ENCODE measurements around the gene IGSF3. TPM values are rescaled to one million over a fixed set of nuclear protein-coding genes. Genes with fewer than 3 reads are reported as not detected.

The IGSF3 gene
- total and polyA plus RNA-seq, 10 donors, result 0.09 to 1.2 (median 0.56) TPM

- Histone ChIP-seq H3K36me3 (no peaks in the 10 kb centered on the region), H3K4me3 (no peak overlapping the region), H3K9me3 (no peaks in the 10 kb centered on the region), H3K4me1 (no peaks in the 10 kb centered on the region), H3K27me3 (replicated peaks in 1 of 7) (no peaks in the 10 kb centered on the region), H3K27ac (no peak overlapping the region)
- TF ChIP-seq POLR2A (IDR thresholded peaks at IDR 0.05) (no peak), CTCF (IDR thresholded peaks at IDR 0.05 in 8 of 11, conservative IDR thresholded peaks at IDR 0.05 in 3 of 11) (no peak), POLR2AphosphoS5 (IDR thresholded peaks at IDR 0.05) (no peak)
- intact Hi-C loops (cut with DNase I; ENCODE audit: low total_unique reads), result no loop called here
- no peak for DNase-seq
- 33 to 59% (median 56%) methylated on average over 6 of the region's 6 CpGs for whole genome bisulfite sequencing, 5 donors
These were observed 45.0 kb upstream of the IGSF3 start for GRCh38 chr1:116712510-116712909.

GRCh38 chr1:116711263-116711840 is 43.8 kb upstream of the IGSF3 start:
- Histone ChIP-seq H3K27ac (no peak overlapping the region), H3K36me3 (no peaks in the 10 kb centered on the region), H3K27me3 (replicated peaks in 1 of 7) (no peaks in the 10 kb centered on the region), H3K4me3 (no peak overlapping the region), H3K9me3 (no peaks in the 10 kb centered on the region), H3K4me1 (no peaks in the 10 kb centered on the region)
- intact Hi-C loops (cut with DNase I; ENCODE audit: low total_unique reads), result no loop called here
- TF ChIP-seq POLR2AphosphoS5 (IDR thresholded peaks at IDR 0.05) (no peak), CTCF (IDR thresholded peaks at IDR 0.05 in 8 of 11, conservative IDR thresholded peaks at IDR 0.05 in 3 of 11) (no peak), POLR2A (IDR thresholded peaks at IDR 0.05) (no peak)
- WGBS, 5 donors, result 76 to 98% (median 83%) methylated on average over 2 of the region's 2 CpGs
- no peak for DNase-seq

- WGBS, 5 donors, result 84 to 90% (median 87%) methylated on average over 2 of the region's 2 CpGs
- intact Hi-C loops (cut with DNase I; ENCODE audit: low total_unique reads), result no loop called here
These were observed 43.1 kb upstream of the IGSF3 start for GRCh38 chr1:116710420-116711262.

More at GRCh38 chr1:116710420-116711262, 43.1 kb upstream of the IGSF3 start:
- TF ChIP-seq POLR2A (IDR thresholded peaks at IDR 0.05), result no peak
- TF ChIP-seq CTCF (IDR thresholded peaks at IDR 0.05 in 8 of 11, conservative IDR thresholded peaks at IDR 0.05 in 3 of 11), result no peak
- TF ChIP-seq POLR2AphosphoS5 (IDR thresholded peaks at IDR 0.05), result no peak
- Histone ChIP-seq H3K9me3 (no peaks in the 10 kb centered on the region), H3K4me1 (no peaks in the 10 kb centered on the region), H3K27me3 (replicated peaks in 1 of 7) (no peaks in the 10 kb centered on the region), H3K36me3 (no peaks in the 10 kb centered on the region), H3K4me3 (no peak overlapping the region), H3K27ac (no peak overlapping the region)
- DNase-seq, result no peak
